Esophagus muscularis mucosa (tissue), 4 donors: Measurements from ENCODE around the gene SH3RF3.

Source experiments
- EP300 ChIP-seq: sonication (generic); formaldehyde crosslinking; IDR thresholded peaks from one replicate; pipeline ENCODE4 v1.6.1; 2017; ENCODE audit warnings: antibody characterized with exemption
- POLR2A ChIP-seq: fragments of 450-650 bp; IDR thresholded peaks from one replicate; pipeline ENCODE4 v1.6.1; 2017; ENCODE audit warnings: antibody characterized with exemption, moderate library complexity, mild to moderate bottlenecking, low read depth
- POLR2AphosphoS5 ChIP-seq, 2 donors: sonication (generic); formaldehyde crosslinking; IDR thresholded peaks; one replicate each; pipeline ENCODE4 v1.6.1; 2017; ENCODE audit warnings: antibody characterized with exemption in 2 of 2
- TF ChIP-seq, protein P1 (sequence below), 3 experiments: fragments of 200-600 bp in 2 of 3; fragments of 450-650 bp in 1 of 3; sonication (generic) in 2 of 3; IDR thresholded peaks; one replicate each; pipeline ENCODE4 v1.5.1; 2017 to 2019; ENCODE audit warnings: antibody characterized with exemption in 3 of 3, mild to moderate bottlenecking in 2 of 3, moderate library complexity in 1 of 3

- no peak for TF ChIP-seq POLR2A
- TF ChIP-seq, protein P1, sequence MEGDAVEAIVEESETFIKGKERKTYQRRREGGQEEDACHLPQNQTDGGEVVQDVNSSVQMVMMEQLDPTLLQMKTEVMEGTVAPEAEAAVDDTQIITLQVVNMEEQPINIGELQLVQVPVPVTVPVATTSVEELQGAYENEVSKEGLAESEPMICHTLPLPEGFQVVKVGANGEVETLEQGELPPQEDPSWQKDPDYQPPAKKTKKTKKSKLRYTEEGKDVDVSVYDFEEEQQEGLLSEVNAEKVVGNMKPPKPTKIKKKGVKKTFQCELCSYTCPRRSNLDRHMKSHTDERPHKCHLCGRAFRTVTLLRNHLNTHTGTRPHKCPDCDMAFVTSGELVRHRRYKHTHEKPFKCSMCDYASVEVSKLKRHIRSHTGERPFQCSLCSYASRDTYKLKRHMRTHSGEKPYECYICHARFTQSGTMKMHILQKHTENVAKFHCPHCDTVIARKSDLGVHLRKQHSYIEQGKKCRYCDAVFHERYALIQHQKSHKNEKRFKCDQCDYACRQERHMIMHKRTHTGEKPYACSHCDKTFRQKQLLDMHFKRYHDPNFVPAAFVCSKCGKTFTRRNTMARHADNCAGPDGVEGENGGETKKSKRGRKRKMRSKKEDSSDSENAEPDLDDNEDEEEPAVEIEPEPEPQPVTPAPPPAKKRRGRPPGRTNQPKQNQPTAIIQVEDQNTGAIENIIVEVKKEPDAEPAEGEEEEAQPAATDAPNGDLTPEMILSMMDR (IDR thresholded peaks at IDR 0.05) = no peak
- TF ChIP-seq POLR2AphosphoS5 (IDR thresholded peaks at IDR 0.05) = no peak
- no peak for TF ChIP-seq EP300
Observed at GRCh38 chr2:109346601-109347228, 217.7 kb downstream of the SH3RF3 start.
